Activated B cell treated with CpG ODN at 0.5 μM for 24 hours (primary cell): Measurements from ENCODE around the gene GRB7. TPM values are rescaled to one million over a fixed set of nuclear protein-coding genes. Genes with fewer than 3 reads are reported as not detected.

Experiments
- ATAC-seq: fragments of 200-7000 bp; cut with Tn5 transposase; one replicate; pipeline ENCODE4 v1.10.0; 2021; ENCODE audit warnings: low read depth, mild to moderate bottlenecking, moderate library complexity
- CTCF ChIA-PET: fragments of 350-600 bp; sonication (Branson Sonifier 250); formaldehyde crosslinking; loops from one replicate; lab custom pipeline; 2021; ENCODE audit warnings: antibody characterized with exemption; lab: Charles Lee
- POLR2A ChIA-PET: fragments of 350-600 bp; sonication (Branson Sonifier 250); formaldehyde crosslinking; loops from one replicate; lab custom pipeline; 2021; ENCODE audit warnings: antibody characterized with exemption; lab: Charles Lee
- DNase-seq: peaks from one replicate; pipeline ENCODE4 v3.0.0; 2022
- H3K27ac Mint-ChIP-seq: one replicate; pipeline ENCODE4 v1.8.0; 2020; ENCODE audit warnings: mixed read lengths
- H3K27me3 Mint-ChIP-seq: one replicate; pipeline ENCODE4 v1.8.0; 2021; ENCODE audit warnings: mixed read lengths
- H3K36me3 Mint-ChIP-seq: one replicate; pipeline ENCODE4 v1.8.0; 2021; ENCODE audit warnings: low read depth, mixed read lengths
- H3K4me1 Mint-ChIP-seq: one replicate; pipeline ENCODE4 v1.8.0; 2021; ENCODE audit warnings: mixed read lengths
- H3K4me3 Mint-ChIP-seq: one replicate; pipeline ENCODE4 v1.8.0; 2020; ENCODE audit warnings: mild to moderate bottlenecking, mixed read lengths
- H3K9me3 Mint-ChIP-seq: one replicate; pipeline ENCODE4 v1.8.0; 2020; ENCODE audit warnings: mixed read lengths
- CTCF ChIP-seq: fragments of 200-600 bp; IDR thresholded peaks from one replicate; pipeline ENCODE4 v1.8.0; 2022; ENCODE audit warnings: antibody characterized with exemption, mild to moderate bottlenecking
- intact Hi-C: fragments of 100-400 bp; cut with micrococcal nuclease; formaldehyde crosslinking; loops from one replicate; pipeline ENCODE4 v1.15.1; 2024
- total RNA-seq: library from RNA; stranded (reverse); gene quantifications from 2 replicates; pipeline ENCODE4 v1.2.3, GENCODE V29; 2022

GRB7 gene
- total RNA-seq, 1 donor from 2014 or later: 0.44 TPM

GRCh38 chr17:39729280-39729851, 8.4 kb upstream of the GRB7 start:
- Mint-ChIP-seq H3K4me1 (peaks cover 21% of the 10 kb centered on the region), H3K36me3 (peaks cover 33% of the 10 kb centered on the region), H3K4me3 (peak overlapping the region; percentile 88), H3K27ac (peak overlapping the region; percentile 86), H3K27me3 (no peaks in the 10 kb centered on the region), H3K9me3 (no peaks in the 10 kb centered on the region)
- TF ChIP-seq CTCF: no peak
- ATAC-seq (no peak), DNase-seq (no peak)
- CTCF ChIA-PET: interaction anchor here (0.9 to 3.6 kb wide), 15 partner anchors 7 to 251 kb away, joined by 3 to 29 read pairs (median 6); partner anchors contain the start of genes PGAP3, PNMT and PSMD3
- POLR2A ChIA-PET: interaction anchor here (0.5 to 3.1 kb wide), 33 partner anchors 20 to 530 kb away, joined by 3 to 39 read pairs (median 5); partner anchors contain the start of genes IKZF3, PGAP3 and PSMD3
- intact Hi-C loops: no loop called here

- ATAC-seq: peak; percentile 91
- peak within 1 kb of the TSS; percentile 88 for H3K4me3 Mint-ChIP-seq
- no peaks in the 10 kb centered on the region for H3K9me3 Mint-ChIP-seq
- ChIA-PET CTCF (interaction anchor here (0.6 to 3.6 kb wide), 20 partner anchors 8 to 250 kb away, joined by 3 to 29 read pairs (median 5); partner anchors contain the start of genes IKZF3, PGAP3, PNMT and PSMD3), POLR2A (interaction anchor here (0.5 to 3.1 kb wide), 41 partner anchors 9 to 531 kb away, joined by 3 to 39 read pairs (median 5); partner anchors contain the start of genes IKZF3, PGAP3, PNMT and PSMD3)
- H3K4me1 Mint-ChIP-seq: peaks cover 21% of the 10 kb centered on the region
- DNase-seq: peak; percentile 99
- TF ChIP-seq CTCF: peak; percentile 64
- H3K27me3 Mint-ChIP-seq: no peaks in the 10 kb centered on the region
- H3K36me3 Mint-ChIP-seq: peaks cover 29% of the 10 kb centered on the region
- peak within 1 kb of the TSS; percentile 86 for H3K27ac Mint-ChIP-seq
- intact Hi-C loops: loop anchor here (1.0 to 5.0 kb wide), 9 partner anchors 24 to 250 kb away; partner anchors contain the start of genes IKZF3, PNMT, PSMD3 and STARD3
Observed at GRCh38 chr17:39730095-39730921, 7.4 kb upstream of the GRB7 start, which contains the start of gene MIEN1. Gene MIEN1, minus strand, starts transcription at chr17:39730532. Its CDS starts 37 bp downstream, at chr17:39730495.

GRCh38 chr17:39732586-39732985, 5.2 kb upstream of the GRB7 start:
- DNase-seq (no peak), ATAC-seq (no peak)
- CTCF ChIA-PET: interaction anchor here (3.6 kb wide), 1 partner anchor 111 kb away, joined by 29 read pairs; no protein-coding TSS in a partner anchor
- Mint-ChIP-seq H3K27ac (no peak overlapping the region), H3K36me3 (peaks cover 14% of the 10 kb centered on the region), H3K4me3 (peak overlapping the region; percentile 42), H3K9me3 (no peaks in the 10 kb centered on the region), H3K4me1 (peaks cover 19% of the 10 kb centered on the region), H3K27me3 (peaks cover 8% of the 10 kb centered on the region)
- TF ChIP-seq CTCF: no peak
- POLR2A ChIA-PET: interaction anchor here (0.7 to 2.5 kb wide), 3 partner anchors 23 to 446 kb away, joined by 3 to 9 read pairs (median 3); partner anchors contain the start of gene PSMD3
- intact Hi-C loops: loop anchor here (5.0 kb wide), 1 partner anchor 65 kb away; the partner anchor contains the start of genes PNMT and TCAP

GRCh38 chr17:39735882-39736281, 1.9 kb upstream of the GRB7 start:
- POLR2A ChIA-PET: no interaction called here
- Mint-ChIP-seq H3K4me3 (no peak overlapping the region), H3K27me3 (peaks cover 21% of the 10 kb centered on the region), H3K4me1 (peaks cover 26% of the 10 kb centered on the region), H3K36me3 (no peaks in the 10 kb centered on the region), H3K27ac (no peak overlapping the region), H3K9me3 (no peaks in the 10 kb centered on the region)
- ATAC-seq: no peak
- TF ChIP-seq CTCF: no peak
- intact Hi-C loops: no loop called here
- CTCF ChIA-PET: no interaction called here
- no peak for DNase-seq
